ENCODE data around the gene FEZ2. TPM values are rescaled to one million over a fixed set of nuclear protein-coding genes. Genes with fewer than 3 reads are reported as not detected.
"Not testable (repeated sequence)": the region's sequence is repeated elsewhere in the genome, so short reads cannot be mapped to it uniquely, and the experiment has no call there.

The FEZ2 gene
- total RNA-seq, 2 experiments from 2014 or later: 10.3 to 11.8 TPM

DNA sequence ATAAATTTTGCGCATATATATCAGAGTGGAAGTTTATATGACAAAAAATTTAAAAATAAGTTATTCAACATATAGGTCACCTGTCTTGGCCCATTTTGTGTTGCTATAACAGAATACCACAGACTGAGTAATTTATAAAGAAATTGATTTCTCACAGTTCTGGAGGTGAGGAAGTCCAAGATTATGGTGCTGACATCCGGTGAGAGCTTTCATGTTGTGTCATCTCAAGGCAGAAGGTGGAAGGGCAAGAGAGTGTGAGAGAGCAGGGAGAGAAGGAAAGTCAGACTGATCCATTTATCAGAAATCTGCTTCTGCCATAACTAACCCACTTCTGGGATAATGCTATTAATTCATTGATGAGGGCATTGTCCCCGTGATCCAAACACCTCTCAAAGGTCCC lies 9.0 kb upstream of the FEZ2 start:
- POLR2A ChIA-PET: interaction anchor here (0.6 to 0.9 kb wide), 2 partner anchors 416 to 636 kb away, joined by 3 read pairs; no protein-coding TSS in a partner anchor
- H3K9me3 Mint-ChIP-seq: no peaks in the 10 kb centered on the region

DNA sequence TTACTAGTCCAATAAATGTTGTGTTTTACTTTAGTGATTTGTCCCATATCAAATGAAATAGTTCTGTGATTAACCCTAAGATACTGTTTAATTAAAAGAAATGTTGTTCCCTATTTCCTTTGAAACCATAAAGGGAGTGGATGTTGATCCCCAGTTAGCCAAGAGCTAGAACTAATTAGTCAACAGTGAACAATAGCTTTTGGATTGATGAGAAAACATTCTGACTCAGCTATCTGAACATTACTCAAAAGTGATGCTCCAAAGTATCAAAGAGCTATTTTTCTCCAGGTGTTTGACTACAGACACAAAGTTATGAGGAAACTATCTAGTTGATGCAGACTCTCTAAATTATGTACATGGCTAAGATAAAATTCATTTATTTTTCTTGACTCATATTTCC lies 7.3 kb upstream of the FEZ2 start:
- H3K27ac Mint-ChIP-seq: no peak overlapping the region

More for the DNA sequence above, 9.0 kb upstream of the FEZ2 start:
- TF ChIP-seq, protein P1, sequence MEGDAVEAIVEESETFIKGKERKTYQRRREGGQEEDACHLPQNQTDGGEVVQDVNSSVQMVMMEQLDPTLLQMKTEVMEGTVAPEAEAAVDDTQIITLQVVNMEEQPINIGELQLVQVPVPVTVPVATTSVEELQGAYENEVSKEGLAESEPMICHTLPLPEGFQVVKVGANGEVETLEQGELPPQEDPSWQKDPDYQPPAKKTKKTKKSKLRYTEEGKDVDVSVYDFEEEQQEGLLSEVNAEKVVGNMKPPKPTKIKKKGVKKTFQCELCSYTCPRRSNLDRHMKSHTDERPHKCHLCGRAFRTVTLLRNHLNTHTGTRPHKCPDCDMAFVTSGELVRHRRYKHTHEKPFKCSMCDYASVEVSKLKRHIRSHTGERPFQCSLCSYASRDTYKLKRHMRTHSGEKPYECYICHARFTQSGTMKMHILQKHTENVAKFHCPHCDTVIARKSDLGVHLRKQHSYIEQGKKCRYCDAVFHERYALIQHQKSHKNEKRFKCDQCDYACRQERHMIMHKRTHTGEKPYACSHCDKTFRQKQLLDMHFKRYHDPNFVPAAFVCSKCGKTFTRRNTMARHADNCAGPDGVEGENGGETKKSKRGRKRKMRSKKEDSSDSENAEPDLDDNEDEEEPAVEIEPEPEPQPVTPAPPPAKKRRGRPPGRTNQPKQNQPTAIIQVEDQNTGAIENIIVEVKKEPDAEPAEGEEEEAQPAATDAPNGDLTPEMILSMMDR (IDR thresholded peaks at IDR 0.05): no peak
- DNase-seq (no peak), ATAC-seq (no peak)
- no peak overlapping the region for H3K4me3 Mint-ChIP-seq
- H3K27ac Mint-ChIP-seq: no peak overlapping the region
- H3K27me3 Mint-ChIP-seq: no peaks in the 10 kb centered on the region
- no peaks in the 10 kb centered on the region for H3K4me1 Mint-ChIP-seq (ENCODE audit: low read depth)
- intact Hi-C loops (cut with micrococcal nuclease): no loop called here
- no peaks in the 10 kb centered on the region for H3K36me3 Mint-ChIP-seq (ENCODE audit: low read depth)
- CTCF ChIA-PET: no interaction called here

DNA sequence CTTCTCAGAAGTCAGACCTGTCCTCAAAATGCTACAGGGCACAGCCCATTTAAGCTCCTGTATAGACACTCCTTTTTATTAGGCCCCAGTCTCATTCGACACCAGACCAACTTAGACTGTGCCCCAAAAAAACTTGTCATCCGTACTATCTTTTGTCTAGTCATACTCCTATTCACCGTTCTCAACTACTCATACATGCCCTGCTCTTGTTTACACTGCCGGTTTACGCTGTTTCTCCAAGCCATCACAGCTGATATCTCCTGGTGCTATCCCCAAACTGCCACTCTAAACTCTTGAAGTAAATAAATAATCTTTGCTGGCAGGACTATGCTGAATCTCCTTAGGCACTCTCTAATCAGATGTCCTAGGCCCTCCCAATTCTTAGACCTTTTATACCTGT lies 5.7 kb upstream of the FEZ2 start:
- not testable (repeated sequence) for H3K27ac Mint-ChIP-seq

More for the DNA sequence above, 7.3 kb upstream of the FEZ2 start:
- CTCF ChIA-PET: interaction anchor here (0.9 kb wide), 2 partner anchors 9 to 23 kb away, joined by 3 read pairs; no protein-coding TSS in a partner anchor
- DNase-seq (no peak), ATAC-seq (no peak)
- H3K4me3 Mint-ChIP-seq: no peak overlapping the region
- POLR2A ChIA-PET: no interaction called here
- H3K27me3 Mint-ChIP-seq: no peaks in the 10 kb centered on the region
- H3K36me3 Mint-ChIP-seq (ENCODE audit: low read depth): no peaks in the 10 kb centered on the region
- intact Hi-C loops (cut with micrococcal nuclease): no loop called here
- TF ChIP-seq, protein P1 (IDR thresholded peaks at IDR 0.05): no peak
- H3K9me3 Mint-ChIP-seq: no peaks in the 10 kb centered on the region
- no peaks in the 10 kb centered on the region for H3K4me1 Mint-ChIP-seq (ENCODE audit: low read depth)

DNA sequence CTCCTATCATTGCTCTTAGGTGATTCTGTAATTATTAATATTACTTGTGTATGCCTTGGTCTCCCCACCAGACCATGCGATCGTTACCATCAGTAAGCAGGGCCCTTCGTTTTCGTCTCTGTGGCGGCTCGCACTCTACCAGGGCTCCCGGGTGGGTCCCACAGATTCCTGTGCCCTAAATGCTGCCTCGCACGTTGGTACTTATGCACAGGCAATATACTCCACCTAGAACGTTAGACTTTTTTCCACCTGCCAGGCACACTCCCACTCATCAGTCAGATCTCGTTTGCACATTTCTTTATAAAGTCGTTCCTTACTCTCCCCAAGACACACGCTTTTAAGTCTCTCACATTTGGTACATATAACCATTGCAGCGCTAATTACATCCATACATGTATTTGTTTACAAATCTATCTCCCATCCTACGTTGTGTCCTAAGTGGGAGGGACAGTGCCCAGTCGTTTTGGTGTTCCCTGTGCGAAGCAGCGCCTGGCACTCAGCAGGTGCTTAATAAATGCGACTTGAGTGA lies 901 bp downstream of the FEZ2 start:
- ATAC-seq (no peak), DNase-seq (no peak)
- ChIA-PET POLR2A (interaction anchor here (1.0 to 1.3 kb wide), 2 partner anchors 12 to 33 kb away, joined by 3 to 4 read pairs; no protein-coding TSS in a partner anchor), CTCF (interaction anchor here (1.0 kb wide), 1 partner anchor 67 kb away, joined by 4 read pairs; no protein-coding TSS in a partner anchor)
- no peaks in the 10 kb centered on the region for H3K9me3 Mint-ChIP-seq
- H3K36me3 Mint-ChIP-seq (ENCODE audit: low read depth): peaks cover 9% of the 10 kb centered on the region
- TF ChIP-seq, protein P1 (IDR thresholded peaks at IDR 0.05): no peak
- H3K4me3 Mint-ChIP-seq: peak overlapping the region; percentile 82
- intact Hi-C loops (cut with micrococcal nuclease): no loop called here
- peaks cover 30% of the 10 kb centered on the region for H3K4me1 Mint-ChIP-seq (ENCODE audit: low read depth)
- peak overlapping the region; percentile 89 for H3K27ac Mint-ChIP-seq
- H3K27me3 Mint-ChIP-seq: no peaks in the 10 kb centered on the region

More for the DNA sequence above, 5.7 kb upstream of the FEZ2 start:
- H3K4me3 Mint-ChIP-seq; H3K36me3 Mint-ChIP-seq (ENCODE audit: low read depth); H3K4me1 Mint-ChIP-seq (ENCODE audit: low read depth); POLR2A ChIA-PET; DNase-seq; H3K9me3 Mint-ChIP-seq; intact Hi-C loops (cut with micrococcal nuclease); H3K27me3 Mint-ChIP-seq; ATAC-seq; CTCF ChIA-PET: not testable (repeated sequence)

DNA sequence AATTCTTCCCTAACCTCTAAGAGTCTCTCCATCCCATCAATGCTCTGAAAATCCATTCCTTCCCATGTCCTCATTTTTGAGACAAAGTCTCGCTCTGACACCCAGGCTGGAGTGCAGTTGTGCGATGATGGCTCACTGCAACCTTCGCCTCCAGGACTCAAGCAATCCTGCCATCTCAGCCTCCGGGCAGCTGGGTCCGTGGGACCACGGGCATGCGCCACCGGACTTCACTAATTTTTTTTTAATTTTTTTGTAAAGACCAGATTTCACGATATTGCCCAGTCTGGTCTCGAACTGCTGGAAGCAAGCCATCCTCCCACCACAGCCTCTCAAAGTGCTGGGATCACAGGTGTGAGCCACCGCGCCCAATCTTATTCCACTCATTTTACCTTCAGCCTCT lies 1.6 kb downstream of the FEZ2 start:
- H3K27ac Mint-ChIP-seq: no peak overlapping the region
- ChIA-PET POLR2A (no interaction called here), CTCF (no interaction called here)
- H3K36me3 Mint-ChIP-seq (ENCODE audit: low read depth): peaks cover 9% of the 10 kb centered on the region
- TF ChIP-seq, protein P1 (IDR thresholded peaks at IDR 0.05): no peak
- peaks cover 35% of the 10 kb centered on the region for H3K4me1 Mint-ChIP-seq (ENCODE audit: low read depth)
- intact Hi-C loops (cut with micrococcal nuclease): no loop called here
- no peaks in the 10 kb centered on the region for H3K9me3 Mint-ChIP-seq
- H3K27me3 Mint-ChIP-seq: no peaks in the 10 kb centered on the region
- DNase-seq (no peak), ATAC-seq (no peak)
- peak overlapping the region; percentile 82 for H3K4me3 Mint-ChIP-seq
